HCT116 (cell line): Measurements from ENCODE around the gene ATXN7L1. TPM values are rescaled to one million over a fixed set of nuclear protein-coding genes. Genes with fewer than 3 reads are reported as not detected.

ENCODE experiments used
- ATAC-seq: fragments of 200-7000 bp; cut with Tn5 transposase; 2 replicates; pipeline ENCODE4 v1.9.1; 2020; ENCODE audit warnings: mild to moderate bottlenecking, moderate library complexity
- BruUV-seq: library from RNA; stranded (reverse); fragments of 400-500 nt; replicated peaks from 2 replicates; lab custom pipeline; 2021; lab: Mats Ljungman, UMichigan
- CTCF ChIA-PET: fragments of 300-600 bp; sonication (Branson Sonifier 250); formaldehyde crosslinking; loops from one replicate; lab custom pipeline; 2021; ENCODE audit warnings: antibody characterized with exemption; lab: Charles Lee
- POLR2A ChIA-PET: fragments of 300-600, 350-600 bp; sonication (Branson Sonifier 250); formaldehyde crosslinking; loops from one replicate; lab custom pipeline; 2021; ENCODE audit warnings: antibody characterized with exemption; lab: Charles Lee
- RAD21 ChIA-PET, 2 experiments: fragments of 300-600 bp; sonication (Branson Sonifier 250); formaldehyde crosslinking; loops; one replicate each; lab custom pipeline; 2023; ENCODE audit warnings: low total read pairs in 2 of 2; ENCODE audit not compliant: uncharacterized antibody in 2 of 2, unreplicated experiment in 2 of 2, low non-redundant PET in 1 of 2; lab: Charles Lee
- DNase-seq: peaks from one replicate; pipeline ENCODE4 v3.0.0-alpha.2; 2010; ENCODE audit warnings: low read depth, low spot score
- H2AFZ ChIP-seq: fragments of 200-600 bp; shearing (Covaris generic), sonication (generic); 2 replicates; pipeline ENCODE4 v1.6.1; 2017; ENCODE audit warnings: low read depth, mixed run types, mixed read lengths, antibody characterized with exemption, low read length; ENCODE audit not compliant: poor library complexity, severe bottlenecking
- H3K27ac ChIP-seq: 2 replicates; pipeline ENCODE4 v1.5.1; 2012; ENCODE audit warnings: low read depth, low read length
- H3K27me3 ChIP-seq: fragments of 200-600 bp; sonication (generic); 2 replicates; pipeline ENCODE4 v1.6.1; 2016; ENCODE audit warnings: mixed run types, low read length, mixed read lengths; ENCODE audit not compliant: insufficient read depth
- H3K36me3 ChIP-seq, 2 experiments: fragments of 200-500 bp in 1 of 2; fragments of 200-600 bp in 1 of 2; sonication (Bioruptor generic) in 1 of 2; sonication (generic) in 1 of 2; 2 replicates each; pipeline versions ENCODE4 v1.5.1 to v1.6.1; 2014 to 2016; ENCODE audit warnings: low read length in 2 of 2, inconsistent platforms in 1 of 2, mixed read lengths in 1 of 2, mixed run types in 1 of 2; ENCODE audit not compliant: insufficient read depth in 2 of 2, control insufficient read depth in 1 of 2
- H3K4me1 ChIP-seq, 2 experiments: fragments of 200-600 bp in 1 of 2; sonication (generic) in 1 of 2; 2 replicates each; pipeline versions ENCODE4 v1.5.1 to v1.6.1; 2012 to 2017; ENCODE audit warnings: low read length in 2 of 2, inconsistent platforms in 1 of 2, mild to moderate bottlenecking in 1 of 2, mixed read lengths in 1 of 2, mixed run types in 1 of 2, moderate library complexity in 1 of 2; ENCODE audit not compliant: insufficient read depth in 2 of 2, control insufficient read depth in 1 of 2
- H3K4me2 ChIP-seq: fragments of 200-600 bp; sonication (generic); 2 replicates; pipeline ENCODE4 v1.6.1; 2017; ENCODE audit warnings: mixed run types, low read length, mixed read lengths
- H3K4me3 ChIP-seq, 2 experiments: fragments of 200-600 bp in 1 of 2; sonication (generic) in 1 of 2; replicated peaks in 1 of 2; 2 replicates each; pipeline ENCODE4 v1.5.1; 2011 to 2016; ENCODE audit warnings: low read length in 2 of 2, control low read depth in 1 of 2, low read depth in 1 of 2, mild to moderate bottlenecking in 1 of 2, mixed read lengths in 1 of 2, mixed run types in 1 of 2
- H3K79me2 ChIP-seq: fragments of 200-600 bp; sonication (generic); 2 replicates; pipeline ENCODE4 v1.6.1; 2017; ENCODE audit warnings: mild to moderate bottlenecking, mixed run types, low read length, moderate library complexity, mixed read lengths; ENCODE audit not compliant: insufficient read depth
- H3K9ac ChIP-seq: fragments of 200-600 bp; sonication (generic); 2 replicates; pipeline ENCODE4 v1.6.1; 2016; ENCODE audit warnings: low read length, mixed read lengths
- H3K9me2 ChIP-seq: fragments of 200-600 bp; sonication (generic), shearing (Covaris generic); 2 replicates; pipeline ENCODE4 v1.6.1; 2017; ENCODE audit warnings: mixed run types, mild to moderate bottlenecking, moderate library complexity; ENCODE audit not compliant: insufficient read depth
- H3K9me3 ChIP-seq, 2 experiments: fragments of 200-500 bp in 1 of 2; fragments of 200-600 bp in 1 of 2; sonication (Bioruptor generic) in 1 of 2; sonication (generic) in 1 of 2; 2 replicates each; pipeline ENCODE4 v1.6.1; 2014 to 2017; ENCODE audit warnings: low read length in 2 of 2, mixed read lengths in 2 of 2, inconsistent platforms in 1 of 2, low read depth in 1 of 2, mild to moderate bottlenecking in 1 of 2, mixed run types in 1 of 2, moderate library complexity in 1 of 2; ENCODE audit not compliant: control insufficient read depth in 1 of 2, insufficient read depth in 1 of 2
- H4K20me1 ChIP-seq: fragments of 200-600 bp; sonication (generic), shearing (Covaris generic); 2 replicates; pipeline ENCODE4 v1.6.1; 2017; ENCODE audit warnings: mixed run types, mild to moderate bottlenecking, moderate library complexity; ENCODE audit not compliant: insufficient read depth
- CBX3 ChIP-seq: IDR thresholded peaks from 2 replicates; pipeline ENCODE4 v1.6.1; 2012; ENCODE audit warnings: low read depth
- CEBPB ChIP-seq: IDR thresholded peaks from 2 replicates; pipeline ENCODE4 v1.6.1; 2012; ENCODE audit warnings: low read depth
- EGR1 ChIP-seq: IDR thresholded peaks from 2 replicates; pipeline ENCODE4 v1.6.1; 2012; ENCODE audit warnings: low read depth
- ELF1 ChIP-seq: IDR thresholded peaks from 2 replicates; pipeline ENCODE4 v1.6.1; 2012; ENCODE audit warnings: low read depth, borderline replicate concordance
- EZH2phosphoT487 ChIP-seq: fragments of 200-600 bp; IDR thresholded peaks from 2 replicates; pipeline ENCODE4 v1.6.1; 2018; ENCODE audit warnings: antibody characterized with exemption, borderline replicate concordance
- FOSL1 ChIP-seq: IDR thresholded peaks from 2 replicates; pipeline ENCODE4 v1.6.1; 2012; ENCODE audit warnings: low read depth
- JUND ChIP-seq: IDR thresholded peaks from 2 replicates; pipeline ENCODE4 v1.6.1; 2012
- POLR2A ChIP-seq: IDR thresholded peaks from 2 replicates; pipeline ENCODE4 v1.7.0; 2011; ENCODE audit warnings: borderline replicate concordance; ENCODE audit not compliant: insufficient read depth, insufficient read length; ENCODE audit errors: extremely low read depth
- POLR2AphosphoS5 ChIP-seq: IDR thresholded peaks from 2 replicates; pipeline ENCODE4 v1.6.1; 2011; ENCODE audit warnings: mild to moderate bottlenecking, low read depth, low read length, moderate library complexity
- SP1 ChIP-seq: IDR thresholded peaks from 2 replicates; pipeline ENCODE4 v1.6.1; 2012; ENCODE audit warnings: low read depth
- YY1 ChIP-seq: IDR thresholded peaks from 2 replicates; pipeline ENCODE4 v1.6.1; 2011; ENCODE audit warnings: low read length, low read depth, moderate library complexity, mild to moderate bottlenecking; ENCODE audit not compliant: insufficient replicate concordance; ENCODE audit errors: extremely low read depth
- ZBTB33 ChIP-seq: IDR thresholded peaks from 2 replicates; pipeline ENCODE4 v1.6.1; 2011; ENCODE audit warnings: mild to moderate bottlenecking, low read length, moderate library complexity; ENCODE audit not compliant: insufficient replicate concordance; ENCODE audit errors: extremely low read depth
- ZFX ChIP-seq: fragments of 450-650 bp; IDR thresholded peaks from 2 replicates; pipeline ENCODE4 v1.6.1; 2017
- ZNF274 ChIP-seq: fragments of 200-500 bp; sonication (Bioruptor generic); IDR thresholded peaks from 2 replicates; pipeline ENCODE4 v1.6.1; 2014; ENCODE audit warnings: mild to moderate bottlenecking, low read depth, low read length, inconsistent platforms
- intact Hi-C: fragments of 100-400 bp; cut with micrococcal nuclease; formaldehyde crosslinking; loops from 2 replicates; pipeline ENCODE4 v1.10.0; 2022
- total RNA-seq: library from RNA; stranded (reverse); gene quantifications from one replicate; pipeline ENCODE4 v1.2.1, GENCODE V29; 2021; ENCODE audit not compliant: unreplicated experiment
- TF ChIP-seq, protein P1 (sequence below): IDR thresholded peaks from 2 replicates; pipeline ENCODE4 v1.6.1; 2012
- TF ChIP-seq, protein P2 (sequence below): IDR thresholded peaks from 2 replicates; pipeline ENCODE4 v1.6.1; 2012

Gene ATXN7L1
- total RNA-seq, 1 experiment from 2014 or later: 11.5 TPM

DNA sequence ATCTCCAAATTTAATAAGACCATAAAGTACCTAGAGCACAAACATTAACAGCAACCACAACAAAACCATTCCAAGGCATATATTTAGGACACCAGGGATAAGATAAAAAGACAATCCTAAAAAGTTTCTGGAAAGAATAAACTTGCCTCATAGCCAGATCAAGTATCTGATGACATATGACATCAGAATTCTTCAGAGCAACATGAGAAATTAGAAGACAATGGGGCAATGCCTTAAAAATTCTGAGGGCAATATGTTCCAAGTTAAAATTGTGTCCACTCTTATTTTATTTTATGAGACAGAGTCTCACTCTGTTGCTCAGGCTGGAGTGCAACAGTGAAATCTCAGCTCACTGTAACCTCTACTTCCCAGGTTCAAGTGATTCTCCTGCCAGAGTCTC lies 297.9 kb downstream of the ATXN7L1 start:
- Histone ChIP-seq H3K4me2 (no peak overlapping the region), H3K27me3 (no peaks in the 10 kb centered on the region), H3K9me3 (no peaks in the 10 kb centered on the region), H2AFZ (no peak overlapping the region), H3K4me3 (no peak overlapping the region)
- RAD21 ChIA-PET: no interaction called here
- TF ChIP-seq FOSL1: no peak
- TF ChIP-seq JUND: no peak
- TF ChIP-seq EGR1: no peak
- TF ChIP-seq, protein P1, sequence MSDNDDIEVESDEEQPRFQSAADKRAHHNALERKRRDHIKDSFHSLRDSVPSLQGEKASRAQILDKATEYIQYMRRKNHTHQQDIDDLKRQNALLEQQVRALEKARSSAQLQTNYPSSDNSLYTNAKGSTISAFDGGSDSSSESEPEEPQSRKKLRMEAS: no peak
- TF ChIP-seq, all 23 proteins: peak for 0
- peaks cover 2 to 21% of the 10 kb centered on the region in 2 experiments; a peak in 3 of 4 replicates for H3K4me1 ChIP-seq
- no peak overlapping the region for H3K27ac ChIP-seq
- no peaks in the 10 kb centered on the region for H4K20me1 ChIP-seq
- DNase-seq (no peak), ATAC-seq (no peak)
- H3K9ac ChIP-seq: no peak overlapping the region
- ChIA-PET CTCF (no interaction called here), POLR2A (no interaction called here)
- H3K36me3 ChIP-seq: no peaks in the 10 kb centered on the region
- no peaks in the 10 kb centered on the region for H3K79me2 ChIP-seq
- H3K9me2 ChIP-seq: no peaks in the 10 kb centered on the region
- no TSS peak for BruUV-seq
- intact Hi-C loops: no loop called here

DNA sequence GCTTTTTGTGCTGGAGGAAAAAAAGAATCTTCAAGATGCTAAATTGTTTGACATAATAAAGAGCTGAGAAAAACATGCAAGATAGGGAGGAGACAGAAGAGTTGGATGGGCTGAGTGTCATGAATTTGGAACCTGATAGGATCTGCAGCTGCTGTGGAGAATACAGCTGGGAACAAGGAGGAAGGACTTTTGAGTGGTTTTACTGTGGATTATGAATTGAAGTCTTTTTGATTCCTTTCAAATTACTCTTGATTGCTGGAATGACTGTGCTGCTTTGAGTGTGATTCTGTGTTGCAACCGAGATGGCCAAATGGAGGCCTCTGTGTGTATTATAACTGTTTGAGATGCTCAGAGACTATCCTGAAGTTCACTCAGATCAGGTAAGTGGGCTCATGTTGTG lies 299.1 kb downstream of the ATXN7L1 start:
- H2AFZ ChIP-seq: no peak overlapping the region
- ATAC-seq (no peak), DNase-seq (no peak)
- ChIA-PET RAD21 (no interaction called here), CTCF (no interaction called here), POLR2A (no interaction called here)
- intact Hi-C loops: no loop called here
- H3K9ac ChIP-seq: no peak overlapping the region
- H3K4me2 ChIP-seq: no peak overlapping the region
- no peaks in the 10 kb centered on the region for H3K36me3 ChIP-seq
- H3K4me3 ChIP-seq: no peak overlapping the region
- no TSS peak for BruUV-seq
- TF ChIP-seq CEBPB (no peak), EZH2phosphoT487 (no peak), FOSL1 (no peak), POLR2A (no peak), ZBTB33 (no peak), JUND (no peak), POLR2AphosphoS5 (no peak), YY1 (no peak), ZNF274 (no peak), ZFX (no peak), CBX3 (no peak), SP1 (no peak), ELF1 (no peak)
- TF ChIP-seq, protein P1: no peak
- TF ChIP-seq, protein P2, sequence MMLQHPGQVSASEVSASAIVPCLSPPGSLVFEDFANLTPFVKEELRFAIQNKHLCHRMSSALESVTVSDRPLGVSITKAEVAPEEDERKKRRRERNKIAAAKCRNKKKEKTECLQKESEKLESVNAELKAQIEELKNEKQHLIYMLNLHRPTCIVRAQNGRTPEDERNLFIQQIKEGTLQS: no peak
- no peaks in the 10 kb centered on the region for H3K9me3 ChIP-seq
- H4K20me1 ChIP-seq: no peaks in the 10 kb centered on the region
- no peak overlapping the region for H3K27ac ChIP-seq
- H3K27me3 ChIP-seq: no peaks in the 10 kb centered on the region
- H3K79me2 ChIP-seq: no peaks in the 10 kb centered on the region
- peaks cover 2 to 21% of the 10 kb centered on the region in 2 experiments; a peak in 3 of 4 replicates for H3K4me1 ChIP-seq
- no peaks in the 10 kb centered on the region for H3K9me2 ChIP-seq
